NT2/D1 (cell line): ENCODE measurements around the gene ZNF211.

ENCODE experiments used
- DNase-seq: peaks from one replicate; pipeline ENCODE4 v3.0.0-alpha.2; 2011; ENCODE audit warnings: low read depth, low spot score
- H3K27me3 ChIP-seq: 2 replicates; pipeline ENCODE4 v1.6.0; 2011; ENCODE audit warnings: mild to moderate bottlenecking; ENCODE audit not compliant: insufficient read length, insufficient read depth
- H3K36me3 ChIP-seq: 2 replicates; pipeline ENCODE4 v1.6.1; 2011; ENCODE audit warnings: mild to moderate bottlenecking, low read length, mixed read lengths; ENCODE audit not compliant: insufficient read depth, insufficient read length
- H3K4me1 ChIP-seq: 2 replicates; pipeline ENCODE4 v1.5.1; 2011; ENCODE audit not compliant: insufficient read depth, insufficient read length
- H3K4me3 ChIP-seq: 2 replicates; pipeline ENCODE4 v1.5.1; 2011; ENCODE audit warnings: low read depth; ENCODE audit not compliant: insufficient read length
- H3K9ac ChIP-seq: 2 replicates; pipeline ENCODE4 v1.6.0; 2011; ENCODE audit warnings: low read depth; ENCODE audit not compliant: insufficient read length
- H3K9me3 ChIP-seq: 2 replicates; pipeline ENCODE4 v1.5.1; 2011; ENCODE audit warnings: mild to moderate bottlenecking, low read length; ENCODE audit not compliant: insufficient read depth
- SUZ12 ChIP-seq: IDR thresholded peaks from 2 replicates; pipeline ENCODE4 v1.6.1; 2011; ENCODE audit not compliant: insufficient read length, insufficient read depth; ENCODE audit errors: extremely low read depth
- YY1 ChIP-seq: IDR thresholded peaks from 2 replicates; pipeline ENCODE4 v1.6.1; 2011; ENCODE audit not compliant: insufficient read length, insufficient read depth
- ZNF274 ChIP-seq: IDR thresholded peaks from 2 replicates; pipeline ENCODE4 v1.6.1; 2011; ENCODE audit warnings: mild to moderate bottlenecking, low read depth, low read length

Gene ZNF211

GRCh38 chr19:57675881-57676280 lies 42.9 kb downstream of the ZNF211 start:
- no peak for TF ChIP-seq ZNF274
- TF ChIP-seq SUZ12 = no peak
- no peak for TF ChIP-seq YY1
- Histone ChIP-seq H3K9ac (no peak overlapping the region), H3K36me3 (no peaks in the 10 kb centered on the region), H3K9me3 (no peaks in the 10 kb centered on the region), H3K4me1 (no peaks in the 10 kb centered on the region), H3K4me3 (no peak overlapping the region), H3K27me3 (no peaks in the 10 kb centered on the region)
- DNase-seq = no peak

GRCh38 chr19:57682226-57682766 lies 49.3 kb downstream of the ZNF211 start:
- H3K9me3 ChIP-seq = peaks cover 41% of the 10 kb centered on the region
- no peaks in the 10 kb centered on the region for H3K27me3 ChIP-seq
- peaks cover 48% of the 10 kb centered on the region for H3K36me3 ChIP-seq
- H3K9ac ChIP-seq = peak overlapping the region; percentile 99
- TF ChIP-seq ZNF274 = no peak
- H3K4me3 ChIP-seq = peak overlapping the region; percentile 99
- DNase-seq = no peak
- H3K4me1 ChIP-seq = no peaks in the 10 kb centered on the region

GRCh38 chr19:57686727-57687126 lies 53.8 kb downstream of the ZNF211 start:
- Histone ChIP-seq H3K4me1 (no peaks in the 10 kb centered on the region), H3K9ac (no peak overlapping the region), H3K36me3 (peaks cover 69% of the 10 kb centered on the region), H3K4me3 (no peak overlapping the region), H3K27me3 (no peaks in the 10 kb centered on the region), H3K9me3 (peaks cover 60% of the 10 kb centered on the region)
- no peak for DNase-seq
- TF ChIP-seq YY1 = no peak
- TF ChIP-seq ZNF274 = no peak; the same call in 1 of the 2 replicates
- no peak for TF ChIP-seq SUZ12

- Histone ChIP-seq H3K9ac (no peak overlapping the region), H3K27me3 (no peaks in the 10 kb centered on the region), H3K9me3 (peaks cover 60% of the 10 kb centered on the region), H3K4me3 (no peak overlapping the region), H3K36me3 (peaks cover 66% of the 10 kb centered on the region), H3K4me1 (no peaks in the 10 kb centered on the region)
- DNase-seq = no peak
- TF ChIP-seq SUZ12 = no peak
- no peak for TF ChIP-seq YY1
- TF ChIP-seq ZNF274 = no peak
Measured at GRCh38 chr19:57687363-57688010, 54.5 kb downstream of the ZNF211 start.

GRCh38 chr19:57688011-57688763 lies 55.2 kb downstream of the ZNF211 start:
- no peak for DNase-seq
- Histone ChIP-seq H3K9ac (no peak overlapping the region), H3K9me3 (peaks cover 59% of the 10 kb centered on the region), H3K4me3 (no peak overlapping the region), H3K36me3 (peaks cover 61% of the 10 kb centered on the region), H3K27me3 (no peaks in the 10 kb centered on the region), H3K4me1 (no peaks in the 10 kb centered on the region)
- TF ChIP-seq ZNF274 (no peak), YY1 (no peak), SUZ12 (no peak)

- DNase-seq = no peak
- no peaks in the 10 kb centered on the region for H3K27me3 ChIP-seq
- TF ChIP-seq ZNF274 (no peak), YY1 (no peak), SUZ12 (no peak)
- H3K9me3 ChIP-seq = peaks cover 44% of the 10 kb centered on the region
- no peak overlapping the region for H3K4me3 ChIP-seq
- peaks cover 53% of the 10 kb centered on the region for H3K36me3 ChIP-seq
- no peaks in the 10 kb centered on the region for H3K4me1 ChIP-seq
- H3K9ac ChIP-seq = no peak overlapping the region
Measured at GRCh38 chr19:57689750-57690149, 56.8 kb downstream of the ZNF211 start.
